Measurements from ENCODE around the gene CIDEB.

The CIDEB gene

DNA sequence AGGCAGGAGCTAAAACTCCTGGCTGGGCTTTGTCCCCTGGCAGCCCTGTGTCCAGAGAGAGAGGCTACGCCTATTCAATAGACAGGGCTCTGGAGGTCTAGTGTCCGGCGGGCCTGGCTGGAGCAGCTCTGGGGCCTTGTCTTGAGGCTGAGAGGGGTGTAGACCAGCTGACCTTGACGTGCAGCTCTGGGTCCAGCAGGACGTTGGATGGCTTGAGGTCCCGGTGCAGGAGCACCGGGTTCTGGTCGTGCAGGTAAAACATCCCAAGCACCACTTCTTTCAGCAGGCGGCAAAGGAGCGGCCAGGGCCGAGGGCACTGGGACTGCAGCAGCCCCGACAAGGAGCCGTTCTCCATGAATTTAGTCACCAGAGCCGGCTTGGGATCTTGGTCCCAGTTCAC is 31.1 kb upstream of the CIDEB start:
- TF ChIP-seq CTCF (conservative IDR thresholded peaks at IDR 0.05; ENCODE audit: low read depth, low read length), result no peak
- no peak for DNase-seq (ENCODE audit: low read depth)
- H3K4me3 ChIP-seq (ENCODE audit: low read length), result no peak overlapping the region

DNA sequence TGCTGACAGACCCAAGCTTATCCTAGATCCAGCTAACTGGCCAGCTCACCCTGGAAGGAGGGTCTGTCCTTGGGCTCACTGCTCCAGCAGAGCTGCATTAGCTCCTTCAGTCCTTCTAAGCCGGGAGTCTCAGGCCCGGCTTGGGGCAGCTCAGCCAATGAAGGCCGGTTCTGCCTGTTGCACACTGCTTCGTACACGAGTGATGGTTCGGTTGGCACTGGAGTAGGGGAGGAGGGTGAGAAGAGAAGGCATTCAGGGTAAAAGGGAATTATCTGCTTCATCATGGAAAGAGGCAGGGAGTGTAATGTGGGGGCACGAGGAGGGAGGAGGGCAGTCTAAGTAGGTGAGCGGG is 30.0 kb upstream of the CIDEB start:
- no peak for TF ChIP-seq CTCF (conservative IDR thresholded peaks at IDR 0.05; ENCODE audit: low read depth, low read length)
- H3K4me3 ChIP-seq (ENCODE audit: low read length), result no peak overlapping the region
- no peak for DNase-seq (ENCODE audit: low read depth)

DNA sequence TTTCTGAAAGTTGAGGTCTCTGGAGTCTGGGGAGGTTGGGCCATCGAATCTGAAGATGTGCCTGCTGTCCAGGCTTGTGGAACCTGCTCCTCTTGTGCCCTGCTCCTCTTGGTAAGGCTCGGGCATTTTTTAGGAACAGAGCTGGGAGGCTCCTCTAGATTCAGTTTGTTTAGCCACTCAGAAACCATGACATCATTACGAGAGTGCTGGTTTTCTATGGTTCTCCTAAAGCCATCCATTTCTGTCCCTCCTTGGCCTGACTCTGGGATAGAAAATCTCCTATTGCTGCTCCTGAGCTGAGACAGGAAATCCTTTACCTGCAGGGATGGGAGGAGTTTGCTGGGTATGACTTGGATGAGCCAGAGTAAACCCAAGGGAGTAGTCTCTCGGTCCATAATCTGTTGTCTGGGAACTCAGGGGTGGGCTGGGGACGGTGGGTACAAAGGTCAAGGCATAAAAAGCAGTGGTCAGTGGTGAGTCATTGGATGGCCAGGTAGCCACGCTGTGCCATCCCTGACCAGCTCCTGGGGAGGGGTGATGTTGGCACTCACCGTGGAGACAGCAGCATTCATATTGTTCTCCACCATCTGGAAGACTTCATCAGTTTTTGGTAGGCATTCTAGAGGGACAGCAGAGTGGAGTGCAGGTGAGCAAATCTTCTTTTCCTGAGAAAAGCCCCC is 29.5 kb upstream of the CIDEB start:
- H3K4me3 ChIP-seq (ENCODE audit: low read length), result no peak overlapping the region
- DNase-seq (ENCODE audit: low read depth), result no peak
- no peak for TF ChIP-seq CTCF (conservative IDR thresholded peaks at IDR 0.05; ENCODE audit: low read depth, low read length)

- TF ChIP-seq CTCF (conservative IDR thresholded peaks at IDR 0.05; ENCODE audit: low read depth, low read length), result no peak
- no peak for DNase-seq (ENCODE audit: low read depth)
- H3K4me3 ChIP-seq (ENCODE audit: low read length), result no peak overlapping the region
Measured at GRCh38 chr14:24335461-24336171, 27.8 kb upstream of the CIDEB start.

GRCh38 chr14:24334431-24335291 is 26.9 kb upstream of the CIDEB start, which contains the start of gene ADCY4:
TSS of gene ADCY4 (minus strand) at chr14:24335071. CDS start at chr14:24334652, 419 bp downstream.
- no peak for TF ChIP-seq CTCF (conservative IDR thresholded peaks at IDR 0.05; ENCODE audit: low read depth, low read length)
- DNase-seq (ENCODE audit: low read depth), result no peak
- no peak within 1 kb of the TSS for H3K4me3 ChIP-seq (ENCODE audit: low read length)

GRCh38 chr14:24332268-24332993 is 24.7 kb upstream of the CIDEB start:
- H3K4me3 ChIP-seq (ENCODE audit: low read length), result peak overlapping the region; percentile 20
- TF ChIP-seq CTCF (conservative IDR thresholded peaks at IDR 0.05; ENCODE audit: low read depth, low read length), result peak; percentile 81
- no peak for DNase-seq (ENCODE audit: low read depth)
